Stimulated activated CD8-positive, alpha-beta memory T cell treated with anti-CD3 and anti-CD28 coated beads, Interleukin-12 subunit alpha, Interleukin-12 subunit beta, amount 100 ng/mL, for 1 hour (primary cell): ENCODE measurements around the gene DNAJC7.
A peak's percentile ranks its signal among the peaks of the same experiment; 100 is the strongest.
"Not testable (repeated sequence)": the region's sequence is repeated elsewhere in the genome, so short reads cannot be mapped to it uniquely, and the experiment has no call there.

Experiments used
- DNase-seq: peaks from one replicate; pipeline ENCODE4 v3.0.0-alpha.2; 2020; ENCODE audit warnings: low read depth

The DNAJC7 gene

DNA sequence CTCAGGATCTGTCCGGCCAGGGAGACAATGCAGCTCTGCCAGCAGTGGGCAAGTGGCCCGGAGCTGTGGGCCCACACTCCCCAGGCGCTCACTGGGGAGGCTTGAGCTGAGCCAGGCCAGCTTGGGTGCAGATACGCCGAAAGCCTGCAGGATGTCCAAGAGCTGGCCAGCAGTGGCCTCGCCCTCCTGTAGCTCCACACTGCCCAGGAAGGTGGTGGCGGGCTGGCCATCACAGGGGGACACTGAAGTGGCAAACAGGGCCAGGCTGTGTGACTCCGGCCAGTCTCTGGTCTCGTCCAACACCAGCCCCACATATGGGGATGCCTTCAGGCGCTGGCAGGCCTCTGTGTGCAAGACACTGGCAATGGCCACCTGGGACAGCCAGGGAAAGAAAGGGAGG, 23.6 kb upstream of the DNAJC7 start:
- no peak for DNase-seq

GRCh38 chr17:42039794-42040763, 22.8 kb upstream of the DNAJC7 start:
- DNase-seq: no peak

- no peak for DNase-seq
These were observed 21.2 kb upstream of the DNAJC7 start for GRCh38 chr17:42038221-42038973.

GRCh38 chr17:42034059-42034458, 16.8 kb upstream of the DNAJC7 start:
- DNase-seq: no peak

DNA sequence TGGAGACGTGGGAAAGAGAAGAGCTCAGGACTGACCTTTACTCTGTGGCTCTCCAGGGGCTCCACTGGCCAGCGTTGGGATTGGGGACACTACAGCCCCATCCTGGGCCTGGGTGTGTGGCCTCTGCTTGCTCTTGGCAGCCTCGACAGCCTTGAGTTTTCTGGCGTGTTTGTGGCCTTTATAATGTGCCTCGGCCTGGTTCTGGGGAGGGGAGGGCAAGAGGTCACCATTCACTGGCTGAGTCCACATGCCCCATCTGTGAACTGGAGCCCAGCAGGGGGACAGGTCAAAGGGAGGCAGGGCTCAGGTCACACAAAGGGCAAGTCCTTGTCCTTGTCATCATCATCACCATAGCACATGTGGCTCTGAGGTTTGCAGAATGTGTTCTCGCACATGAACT, 14.3 kb upstream of the DNAJC7 start:
- DNase-seq: no peak

- no peak for DNase-seq
These were observed 11.5 kb upstream of the DNAJC7 start for GRCh38 chr17:42028791-42029127.

GRCh38 chr17:42027961-42028790, 10.9 kb upstream of the DNAJC7 start:
- no peak for DNase-seq

DNA sequence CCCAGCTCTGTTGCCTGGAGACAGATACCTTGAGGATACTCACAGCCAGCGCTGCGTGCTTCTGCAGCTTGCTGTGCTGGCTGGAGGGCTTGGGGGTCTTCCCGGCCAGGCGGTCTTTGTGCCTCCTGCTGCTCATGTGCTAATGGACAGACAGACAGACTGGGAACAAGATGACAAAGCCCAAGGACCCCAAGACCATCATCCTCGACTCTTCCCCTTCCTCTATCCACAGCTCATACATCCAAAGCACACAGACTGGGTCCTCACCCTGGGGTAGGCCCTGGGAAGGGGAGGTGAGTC, 10.3 kb upstream of the DNAJC7 start:
- DNase-seq: no peak

DNA sequence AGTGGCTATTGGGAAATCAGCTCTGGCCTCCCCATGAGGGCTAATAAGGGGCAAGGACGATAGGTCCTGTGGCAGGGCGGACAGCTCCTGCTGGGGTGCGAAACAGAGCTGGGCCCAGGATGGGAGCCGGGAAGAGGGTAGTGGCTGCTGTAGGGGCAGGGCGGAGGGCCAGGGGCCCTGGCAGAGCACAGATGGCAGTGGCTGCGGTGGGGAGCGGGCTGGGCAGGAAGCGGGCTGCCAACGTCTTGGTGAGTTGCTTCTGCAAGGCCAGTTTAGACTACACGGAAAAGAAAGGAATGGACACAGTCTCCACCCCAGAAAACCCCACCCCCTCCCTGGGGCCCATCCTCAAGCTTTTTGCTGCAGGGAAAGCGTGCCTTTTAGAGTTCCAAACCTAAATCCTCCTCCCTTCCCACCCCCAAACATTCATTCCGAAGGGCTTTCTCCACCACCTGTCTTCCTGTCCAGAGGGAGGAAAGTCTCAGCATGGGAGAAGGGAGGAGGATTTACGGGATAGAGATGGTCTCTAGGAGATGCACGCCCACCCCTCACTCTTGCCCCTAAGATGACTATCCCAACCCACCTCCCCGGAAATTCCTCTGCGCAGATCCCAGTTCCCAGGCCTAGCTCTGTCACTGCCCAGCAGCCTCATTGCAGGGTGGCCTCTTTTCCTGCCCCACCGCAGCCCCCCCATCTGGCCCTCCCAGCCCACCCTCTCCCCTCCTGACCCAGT, 9.8 kb upstream of the DNAJC7 start:
- no peak for DNase-seq

GRCh38 chr17:42025936-42026335, 8.7 kb upstream of the DNAJC7 start:
- DNase-seq: no peak

- DNase-seq: no peak
These were observed 7.9 kb upstream of the DNAJC7 start for GRCh38 chr17:42025191-42025579.

- no peak for DNase-seq
These were observed 6.5 kb upstream of the DNAJC7 start for GRCh38 chr17:42023524-42024349.

DNA sequence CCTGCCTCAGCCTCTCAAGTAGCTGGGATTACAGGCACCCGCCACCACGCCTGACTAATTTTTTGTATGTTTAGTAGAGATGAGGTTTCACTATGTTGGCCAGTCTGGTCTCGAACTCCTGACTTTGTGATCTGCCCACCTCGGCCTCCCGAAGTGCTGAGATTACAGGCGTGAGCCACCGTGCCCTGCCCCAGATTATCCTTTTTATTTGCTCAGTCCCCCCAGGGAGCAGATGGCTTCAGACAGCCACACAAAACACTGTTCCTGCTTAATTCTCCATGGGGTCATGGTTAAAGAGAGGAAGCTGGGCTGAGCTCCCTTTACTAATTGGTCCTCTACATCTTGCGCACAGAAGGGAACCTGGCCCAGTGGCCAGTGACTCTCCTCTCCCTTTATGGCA, 3.6 kb upstream of the DNAJC7 start:
- not testable (repeated sequence) for DNase-seq

- DNase-seq: peak; percentile 88
These were observed 2.5 kb upstream of the DNAJC7 start, which contains the start of gene NKIRAS2 for GRCh38 chr17:42019509-42020404. NKIRAS2 (plus strand) TSS chr17:42020090; CDS start chr17:42021578, 1,488 bp downstream.

DNA sequence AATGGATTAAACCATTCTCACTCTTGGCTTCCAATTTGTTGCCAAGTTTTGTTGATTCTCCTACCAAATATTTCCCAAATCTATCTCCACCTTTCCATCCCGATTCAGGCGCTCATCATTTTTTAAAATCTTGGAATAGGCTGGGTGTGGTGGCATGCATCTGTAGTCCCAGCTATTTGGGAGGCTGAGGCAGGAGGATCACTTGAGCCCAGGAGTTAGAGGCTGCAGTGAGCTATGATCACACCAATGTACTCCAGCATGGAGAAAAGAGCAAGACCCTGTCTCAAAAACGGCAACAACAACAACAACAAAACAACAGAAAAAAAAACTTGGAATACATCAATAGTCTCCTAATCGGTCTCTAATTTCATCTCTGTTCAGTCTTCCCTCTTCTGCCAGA, 1.7 kb upstream of the DNAJC7 start:
- no peak for DNase-seq

- DNase-seq: no peak
These were observed 1.1 kb upstream of the DNAJC7 start for GRCh38 chr17:42018339-42018738.

GRCh38 chr17:42017866-42018200, 594 bp upstream of the DNAJC7 start:
- no peak for DNase-seq

DNA sequence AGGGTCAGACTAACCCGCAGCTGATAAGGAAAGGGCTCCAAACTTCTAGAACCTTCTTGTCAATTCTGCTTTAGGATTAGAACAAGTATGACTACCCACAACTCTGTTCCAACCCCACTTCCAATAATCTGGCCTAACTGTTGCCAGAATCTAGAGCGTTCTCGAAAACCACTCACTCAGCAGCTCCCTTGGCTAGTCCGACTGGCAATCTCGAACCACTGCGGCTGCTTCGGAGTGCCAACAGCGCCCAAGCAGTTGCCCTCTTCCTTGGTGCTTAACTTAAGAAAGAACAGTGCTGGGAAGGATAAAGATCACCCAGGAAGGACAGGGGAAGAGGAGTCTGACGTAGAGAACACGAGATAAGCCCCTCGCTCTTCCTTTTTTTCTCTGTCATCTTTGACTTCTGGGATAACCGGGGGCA, 818 bp downstream of the DNAJC7 start:
- no peak for DNase-seq

GRCh38 chr17:42013740-42014139, 3.5 kb downstream of the DNAJC7 start:
- not testable (repeated sequence) for DNase-seq

GRCh38 chr17:42012363-42012762, 4.9 kb downstream of the DNAJC7 start:
- not testable (repeated sequence) for DNase-seq
